KBM-7 (cell line): ENCODE measurements around the gene NFATC2IP.
A peak's percentile ranks its signal among the peaks of the same experiment; 100 is the strongest.
"Not testable (repeated sequence)": the region's sequence is repeated elsewhere in the genome, so short reads cannot be mapped to it uniquely, and the experiment has no call there.

Experiments
- DNase-seq: peaks from one replicate; pipeline ENCODE4 v3.0.0-alpha.2; 2015
- in situ Hi-C: fragments of 300-500 bp; cut with MboI; formaldehyde crosslinking; loops from 2 replicates; pipeline ENCODE4 v1.14.3; 2020; ENCODE audit warnings: low sequenced_read_pairs, low pct_unique_long_range_greater_than_20kb, mixed read lengths

Gene NFATC2IP

DNA sequence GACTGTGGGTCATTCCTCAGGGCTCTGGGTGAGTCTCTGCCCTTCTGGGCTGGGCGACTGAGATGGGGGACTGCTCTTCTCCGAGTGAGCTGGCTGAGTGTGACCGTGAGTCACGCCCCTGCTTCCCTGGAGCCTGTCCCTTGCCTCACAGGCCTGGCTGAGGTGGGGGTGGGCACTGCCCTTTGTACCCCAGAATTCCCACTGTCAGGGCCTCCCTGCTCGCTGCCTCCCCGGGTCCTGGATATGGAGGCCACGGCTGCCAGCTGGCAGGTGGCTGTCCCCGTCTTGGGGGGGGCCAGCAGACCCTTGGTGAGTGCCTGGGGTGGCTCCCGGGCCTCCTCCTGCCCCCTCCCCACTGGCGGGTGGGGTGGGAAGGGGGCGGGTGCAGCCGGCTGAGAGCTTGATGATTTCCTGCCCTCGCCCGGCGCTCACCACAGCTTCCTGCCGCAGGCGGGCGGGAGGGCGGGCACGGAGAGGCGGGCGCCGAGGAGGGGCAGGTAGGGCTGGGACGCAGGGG is 33.9 kb downstream of the NFATC2IP start, which contains the start of gene LAT:
LAT (plus strand) TSS at position 434 of the 517 bp plus-strand sequence. CDS start 366 bp downstream, outside the sequence.
- in situ Hi-C loops: no loop called here
- peak; percentile 72 for DNase-seq

DNA sequence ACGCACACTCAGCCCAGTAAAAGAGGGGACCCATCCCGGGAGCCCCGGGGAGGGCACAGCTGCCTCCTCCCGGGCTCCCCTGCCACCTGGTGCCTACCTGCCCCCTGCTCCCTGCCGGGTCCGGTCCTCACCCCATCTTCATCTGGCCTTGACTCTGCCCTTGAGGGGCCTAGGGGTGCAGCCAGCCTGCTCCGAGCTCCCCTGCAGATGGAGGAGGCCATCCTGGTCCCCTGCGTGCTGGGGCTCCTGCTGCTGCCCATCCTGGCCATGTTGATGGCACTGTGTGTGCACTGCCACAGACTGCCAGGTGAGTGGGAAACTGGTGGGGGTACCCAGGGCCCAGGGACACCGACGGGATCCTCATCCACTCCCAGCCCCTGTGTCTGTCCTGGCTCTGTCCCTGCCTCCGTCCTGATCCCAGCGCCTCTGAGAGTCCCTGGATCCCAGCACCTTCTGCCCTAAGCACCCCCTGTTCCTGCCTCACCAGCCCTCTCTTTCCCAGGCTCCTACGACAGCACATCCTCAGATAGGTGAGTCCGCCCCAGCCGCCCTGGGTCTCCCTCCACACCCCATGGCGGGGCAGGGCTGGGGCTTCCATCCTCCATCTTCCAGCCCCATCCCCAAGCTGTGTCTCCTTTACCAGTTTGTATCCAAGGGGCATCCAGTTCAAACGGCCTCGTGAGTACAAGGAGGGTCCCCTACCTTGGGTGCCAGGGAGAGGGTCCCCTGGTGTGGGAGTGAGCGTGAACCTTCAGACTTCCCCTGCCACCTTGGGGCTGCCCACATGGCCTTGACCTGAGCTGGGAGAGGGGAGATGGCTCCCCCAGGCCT is 34.7 kb downstream of the NFATC2IP start:
- in situ Hi-C loops: no loop called here
- DNase-seq: no peak

DNA sequence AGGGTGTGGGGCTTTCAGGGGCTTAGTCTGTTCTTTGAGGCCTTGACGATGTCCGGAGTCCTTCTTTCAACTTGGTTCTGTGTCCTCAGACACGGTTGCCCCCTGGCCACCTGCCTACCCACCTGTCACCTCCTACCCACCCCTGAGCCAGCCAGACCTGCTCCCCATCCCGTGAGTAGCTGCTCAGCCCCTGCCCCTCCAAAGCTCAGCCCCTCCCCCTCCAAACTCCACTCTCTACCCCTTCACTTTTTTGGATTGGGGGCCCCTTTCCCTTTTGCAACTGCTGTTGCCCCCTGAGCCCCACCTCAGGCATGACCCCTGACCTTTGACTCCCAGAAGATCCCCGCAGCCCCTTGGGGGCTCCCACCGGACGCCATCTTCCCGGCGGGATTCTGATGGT is 35.3 kb downstream of the NFATC2IP start:
- no peak for DNase-seq
- in situ Hi-C loops: no loop called here

DNA sequence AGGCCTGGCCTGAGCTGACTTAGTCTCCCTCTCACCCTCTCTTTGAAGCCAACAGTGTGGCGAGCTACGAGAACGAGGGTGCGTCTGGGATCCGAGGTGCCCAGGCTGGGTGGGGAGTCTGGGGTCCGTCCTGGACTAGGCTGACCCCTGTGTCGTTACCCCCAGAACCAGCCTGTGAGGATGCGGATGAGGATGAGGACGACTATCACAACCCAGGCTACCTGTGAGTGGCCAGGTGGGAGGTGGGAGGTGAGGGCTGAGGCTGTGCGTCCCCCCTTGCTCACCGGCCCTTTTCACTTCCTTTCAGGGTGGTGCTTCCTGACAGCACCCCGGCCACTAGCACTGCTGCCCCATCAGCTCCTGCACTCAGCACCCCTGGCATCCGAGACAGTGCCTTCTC is 35.8 kb downstream of the NFATC2IP start:
- in situ Hi-C loops: no loop called here
- no peak for DNase-seq

DNA sequence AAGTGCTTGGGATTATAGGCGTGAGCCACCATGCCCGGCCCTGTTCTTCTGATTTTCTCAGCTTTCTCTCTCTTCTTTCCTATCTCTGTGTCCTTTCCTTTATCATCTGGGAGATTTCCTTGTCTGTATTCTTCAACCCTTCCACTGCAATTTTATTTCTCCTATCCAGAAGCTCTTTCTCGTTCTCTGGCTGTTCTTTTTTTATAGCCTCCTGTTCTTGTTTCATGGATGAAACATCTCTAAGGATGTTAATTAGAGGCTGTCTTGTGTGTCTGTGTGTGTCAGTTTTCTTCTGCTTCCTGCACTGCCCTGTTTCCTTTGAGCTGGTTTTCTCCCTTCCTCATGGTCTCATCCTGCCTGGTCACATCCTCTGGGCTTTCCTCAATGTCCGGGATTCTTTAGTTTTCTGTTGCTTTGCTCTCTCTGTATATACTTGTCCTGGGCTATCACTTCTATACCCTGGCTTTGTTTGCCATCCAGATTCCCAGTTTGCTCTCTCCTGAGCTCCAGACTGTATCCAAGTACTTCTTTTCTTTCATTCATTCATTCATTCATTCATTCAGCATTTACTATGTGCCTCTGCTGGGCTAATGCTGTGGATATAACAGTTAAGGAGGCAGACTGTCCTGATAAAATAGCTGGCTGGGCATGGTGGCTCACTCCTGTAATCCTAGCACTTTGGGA is 36.6 kb downstream of the NFATC2IP start:
- in situ Hi-C loops: no loop called here
- DNase-seq: no peak

DNA sequence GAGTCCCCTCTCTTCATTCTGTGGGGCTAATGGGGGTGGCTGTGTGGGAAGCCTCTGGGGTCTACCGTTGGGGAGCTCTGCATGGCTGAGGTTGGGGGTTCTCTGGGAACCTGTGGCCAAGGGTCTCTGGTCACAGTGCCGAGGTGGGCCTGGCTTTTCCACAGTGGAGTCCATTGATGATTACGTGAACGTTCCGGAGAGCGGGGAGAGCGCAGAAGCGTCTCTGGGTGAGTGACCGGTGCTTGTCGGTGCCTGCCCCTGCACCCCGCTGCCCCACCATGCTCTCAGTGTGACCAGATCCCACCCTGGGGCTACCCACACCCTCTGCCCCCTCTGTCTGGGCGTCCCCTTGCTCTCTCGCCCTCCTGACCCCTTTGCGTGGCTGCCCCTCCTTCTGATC is 38.6 kb downstream of the NFATC2IP start:
- no peak for DNase-seq
- in situ Hi-C loops: no loop called here

DNA sequence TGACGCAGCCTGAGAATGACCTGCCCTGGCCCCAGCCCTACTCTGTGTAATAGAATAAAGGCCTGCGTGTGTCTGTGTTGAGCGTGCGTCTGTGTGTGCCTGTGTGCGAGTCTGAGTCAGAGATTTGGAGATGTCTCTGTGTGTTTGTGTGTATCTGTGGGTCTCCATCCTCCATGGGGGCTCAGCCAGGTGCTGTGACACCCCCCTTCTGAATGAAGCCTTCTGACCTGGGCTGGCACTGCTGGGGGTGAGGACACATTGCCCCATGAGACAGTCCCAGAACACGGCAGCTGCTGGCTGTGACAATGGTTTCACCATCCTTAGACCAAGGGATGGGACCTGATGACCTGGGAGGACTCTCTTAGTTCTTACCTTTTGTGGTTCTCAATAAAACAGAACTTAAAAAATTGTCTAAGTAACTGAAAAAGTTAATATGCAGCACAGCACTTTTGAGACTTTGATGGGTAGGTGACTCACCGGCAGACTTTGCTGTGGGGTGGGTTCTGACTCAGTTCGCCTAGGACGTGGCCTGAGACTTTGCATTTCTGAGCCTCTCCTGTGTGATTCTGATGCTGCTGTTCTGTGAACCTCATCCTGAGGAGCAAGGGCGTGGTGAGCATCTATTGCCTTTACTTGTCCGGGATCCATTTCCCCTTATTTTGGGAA is 39.8 kb downstream of the NFATC2IP start:
- no peak for DNase-seq
- in situ Hi-C loops: no loop called here

DNA sequence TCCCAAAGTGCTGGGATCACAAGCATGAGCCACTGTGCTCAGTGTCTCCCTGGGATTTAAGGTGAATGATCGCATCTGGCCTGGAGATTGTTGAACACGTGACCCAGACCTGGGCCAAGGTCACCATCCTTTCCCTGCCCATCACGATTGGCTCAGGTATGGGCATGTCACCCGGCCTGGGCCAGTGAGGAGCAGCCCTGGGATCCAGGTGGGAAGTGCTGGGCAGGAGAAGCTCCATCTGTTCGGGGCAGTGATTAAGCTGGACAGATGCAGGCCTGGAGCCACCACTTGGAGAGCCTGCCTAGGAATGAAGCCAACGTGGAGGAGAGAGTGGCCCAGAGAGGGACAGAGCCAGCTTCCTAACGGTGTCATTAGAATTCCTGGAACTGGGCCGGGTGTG is 41.0 kb downstream of the NFATC2IP start:
- in situ Hi-C loops: no loop called here
- no peak for DNase-seq

DNA sequence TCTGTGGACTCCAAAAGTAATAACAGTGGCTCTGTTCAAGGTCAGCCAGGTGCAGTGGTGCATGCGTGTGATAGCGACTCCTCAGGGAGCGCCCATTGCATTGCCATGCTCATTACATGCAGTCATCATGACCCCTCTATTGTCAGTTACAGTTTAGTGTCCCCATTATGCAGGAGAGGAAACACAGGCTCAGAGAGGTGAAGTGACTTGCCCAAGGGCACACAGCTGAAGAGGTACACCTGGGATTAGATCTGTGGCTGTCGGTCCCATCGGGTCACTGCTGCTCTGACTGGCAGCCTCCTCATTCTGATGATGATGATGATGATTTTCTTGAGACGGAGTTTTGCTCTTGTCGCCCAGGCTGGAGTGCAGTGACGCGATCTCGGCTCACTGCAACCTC is 41.8 kb downstream of the NFATC2IP start:
- DNase-seq: no peak

DNA sequence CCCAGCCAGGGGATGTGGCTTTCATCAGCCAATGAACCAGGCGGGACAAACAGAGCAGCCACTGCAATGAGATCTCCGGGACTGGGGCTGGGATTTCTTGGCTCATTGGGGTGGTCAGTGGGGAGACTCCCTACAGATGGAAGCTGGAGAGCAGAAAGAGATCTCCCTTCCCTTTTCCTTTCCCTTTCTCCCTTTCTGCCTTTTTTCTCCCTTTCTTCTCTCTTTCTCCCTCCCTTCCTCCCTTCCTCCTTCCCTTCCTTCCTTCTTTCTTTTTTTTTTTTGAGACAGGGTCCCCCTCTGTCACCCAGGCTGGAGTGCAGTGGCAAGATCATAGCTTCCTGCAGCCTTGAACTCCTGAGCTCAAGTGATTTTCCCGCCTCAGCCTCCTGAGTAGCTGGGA is 48.1 kb downstream of the NFATC2IP start:
- in situ Hi-C loops: no loop called here

More for the DNA sequence above, 41.8 kb downstream of the NFATC2IP start:
- in situ Hi-C loops: no loop called here

DNA sequence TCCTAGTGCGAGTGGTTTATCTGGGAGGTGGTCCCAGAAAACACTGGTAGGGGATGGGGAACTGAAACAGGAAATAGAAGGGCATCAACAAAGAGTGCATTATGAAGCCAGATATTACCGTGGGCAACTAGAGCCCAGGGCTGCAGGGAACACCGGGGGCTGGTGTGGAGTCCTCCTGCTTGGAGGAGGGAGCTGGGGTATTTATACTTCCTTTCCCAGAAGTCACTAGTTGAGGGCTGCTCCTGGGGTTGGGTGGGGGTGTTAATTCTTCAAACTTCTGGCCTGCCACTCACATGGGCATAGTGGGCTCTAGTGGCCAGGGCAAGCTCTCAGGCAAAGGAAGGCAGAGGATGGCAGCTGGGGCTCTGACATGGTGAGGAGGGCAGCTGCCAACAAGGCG is 48.8 kb downstream of the NFATC2IP start:
- no peak for DNase-seq
- in situ Hi-C loops: no loop called here

More for the DNA sequence above, 48.1 kb downstream of the NFATC2IP start:
- DNase-seq: no peak

DNA sequence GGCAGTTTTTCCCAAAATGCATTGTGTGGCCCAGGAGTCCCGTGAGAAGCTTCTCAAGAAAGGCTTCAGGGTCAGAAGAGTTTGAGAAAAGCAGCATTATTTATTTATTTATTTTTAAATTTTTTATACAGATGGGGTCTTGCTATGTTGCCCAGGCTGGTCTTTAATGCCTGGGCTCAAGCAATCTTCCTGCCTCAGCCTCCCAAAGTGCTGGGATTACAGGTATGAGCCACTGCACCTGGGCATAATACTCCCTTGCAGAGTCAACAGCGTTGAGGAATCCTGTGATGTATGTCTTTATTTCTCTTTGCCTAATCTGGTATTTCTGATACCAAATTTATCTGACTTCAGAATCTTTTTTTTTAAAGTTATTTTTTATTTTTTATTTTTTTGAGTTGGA is 49.3 kb downstream of the NFATC2IP start:
- in situ Hi-C loops: no loop called here
- no peak for DNase-seq

DNA sequence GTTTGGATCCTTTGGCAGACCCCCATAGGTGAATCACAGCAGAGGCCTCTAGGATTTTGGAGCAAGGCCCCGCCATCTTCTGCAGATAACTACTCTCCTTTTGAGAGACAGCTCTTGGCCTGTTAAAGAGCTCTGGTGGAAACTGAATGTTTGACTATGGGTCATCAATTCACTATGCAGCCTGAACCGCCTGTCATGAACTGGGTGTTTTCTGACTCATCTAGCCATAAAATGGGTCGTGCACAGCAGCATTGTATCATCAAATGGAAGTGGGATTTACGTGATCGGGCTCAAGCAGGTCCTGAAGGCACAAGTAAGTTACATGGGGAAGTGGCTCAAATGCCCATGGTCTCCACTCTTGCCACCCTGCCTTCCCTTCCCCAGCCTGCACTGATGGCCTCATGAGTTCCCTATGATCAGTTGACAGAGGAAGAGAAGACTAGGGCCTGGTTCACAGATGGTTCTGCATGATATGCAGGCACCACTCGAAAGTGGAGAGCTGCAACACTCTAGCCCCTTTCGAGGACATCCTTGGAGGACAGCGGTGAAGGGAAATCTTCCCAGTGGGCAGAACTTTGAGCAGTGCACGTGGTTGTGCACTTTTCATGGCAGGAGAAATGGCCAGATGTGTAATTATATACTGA is 53.9 kb downstream of the NFATC2IP start:
- in situ Hi-C loops, DNase-seq: not testable (repeated sequence)

DNA sequence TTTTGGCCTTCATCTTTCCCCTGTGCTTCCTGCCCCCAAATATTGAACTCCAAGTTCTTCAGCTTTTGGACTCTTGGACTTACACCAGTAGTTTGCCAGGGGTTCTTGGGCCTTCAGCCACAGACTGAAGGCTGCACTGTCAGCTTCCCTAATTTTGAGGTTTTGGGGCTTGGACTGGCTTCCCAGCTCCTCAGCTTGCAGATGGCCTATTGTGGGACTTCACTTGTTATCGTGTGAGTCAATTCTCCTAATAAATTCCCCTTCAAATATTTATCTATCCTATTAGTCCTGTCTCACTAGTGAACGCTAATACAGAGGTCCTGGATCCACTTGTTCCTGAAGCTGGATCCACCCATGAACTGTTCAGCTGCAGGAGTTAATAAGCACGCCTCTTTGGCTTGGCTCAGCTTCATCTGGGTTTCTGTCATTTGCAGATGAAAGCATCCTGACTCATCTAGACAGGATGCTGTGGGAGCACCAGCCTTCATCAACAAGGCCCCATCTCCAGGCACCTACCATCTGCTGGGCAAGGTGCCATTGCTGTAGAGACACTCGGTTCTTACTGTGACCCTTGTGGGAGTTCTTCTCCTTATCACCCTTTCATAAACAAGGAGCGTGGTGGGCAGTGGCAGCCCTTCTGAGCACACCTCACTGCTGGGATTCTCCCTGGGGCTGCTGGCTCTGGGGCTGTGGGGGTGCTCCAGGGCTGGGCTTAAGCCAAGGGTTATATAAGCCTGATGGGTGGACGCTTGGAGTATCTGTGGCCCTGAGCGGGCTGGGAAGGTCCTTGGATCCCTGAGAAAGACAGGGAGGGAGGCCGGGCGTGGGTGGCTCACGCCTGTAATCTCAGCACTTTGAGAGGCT is 57.2 kb downstream of the NFATC2IP start:
- peak; percentile 54 for DNase-seq
- in situ Hi-C loops: no loop called here

DNA sequence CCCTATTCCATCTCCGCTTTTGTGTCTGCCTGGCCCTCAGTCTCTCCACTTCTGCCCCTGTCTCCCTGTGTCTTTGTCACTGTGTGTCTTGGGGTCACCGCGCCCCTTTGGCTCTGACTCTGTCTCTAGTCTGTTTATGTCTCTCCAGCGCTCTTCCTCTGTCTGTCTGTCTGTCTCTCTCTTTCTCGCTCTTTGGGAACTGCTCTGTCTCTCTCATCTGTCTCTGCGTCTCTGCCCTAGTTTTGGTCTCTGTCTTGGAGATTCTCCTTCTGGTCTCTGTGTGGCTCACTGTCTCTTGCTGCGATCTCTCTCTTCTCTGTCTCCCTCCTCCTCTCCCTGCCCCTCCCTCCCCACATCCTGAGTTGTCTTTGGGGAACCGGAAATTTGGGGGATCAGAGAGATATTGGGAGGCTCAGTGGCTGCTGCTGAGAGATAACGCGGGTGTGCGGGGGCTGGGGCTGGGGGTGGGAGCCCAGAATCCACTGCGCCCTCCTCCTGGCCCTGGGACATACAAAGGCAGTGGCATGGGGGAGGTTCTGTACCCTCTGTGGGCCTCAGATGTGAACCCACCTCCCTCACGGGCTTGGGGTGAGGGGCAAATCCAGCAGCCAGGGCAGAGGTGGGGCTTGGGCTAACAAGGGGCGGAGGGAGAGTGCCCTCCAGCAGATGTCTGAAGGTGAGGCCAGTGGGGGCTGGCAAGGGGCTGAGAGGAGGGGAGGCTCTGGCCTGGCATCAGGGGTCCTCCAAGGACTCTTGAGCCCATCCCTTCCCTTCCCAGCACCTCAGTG is 58.5 kb downstream of the NFATC2IP start:
- peak; percentile 80 for DNase-seq
- in situ Hi-C loops: no loop called here

DNA sequence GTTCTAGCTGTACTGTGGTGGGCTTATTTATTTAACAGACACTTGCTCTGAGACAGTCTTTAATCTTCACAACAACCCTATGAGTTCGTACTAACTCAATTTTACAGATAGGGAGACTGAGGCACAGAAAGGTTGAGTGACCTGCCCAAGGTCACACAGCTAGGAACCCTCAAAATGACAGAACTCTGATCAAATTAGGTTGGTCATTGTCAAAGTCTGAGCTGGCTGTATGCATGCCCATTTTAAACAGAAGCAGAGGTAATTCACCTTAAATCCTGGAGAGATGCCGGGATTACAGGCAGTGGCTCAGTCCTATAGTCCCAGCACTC is 59.1 kb downstream of the NFATC2IP start:
- in situ Hi-C loops: no loop called here

DNA sequence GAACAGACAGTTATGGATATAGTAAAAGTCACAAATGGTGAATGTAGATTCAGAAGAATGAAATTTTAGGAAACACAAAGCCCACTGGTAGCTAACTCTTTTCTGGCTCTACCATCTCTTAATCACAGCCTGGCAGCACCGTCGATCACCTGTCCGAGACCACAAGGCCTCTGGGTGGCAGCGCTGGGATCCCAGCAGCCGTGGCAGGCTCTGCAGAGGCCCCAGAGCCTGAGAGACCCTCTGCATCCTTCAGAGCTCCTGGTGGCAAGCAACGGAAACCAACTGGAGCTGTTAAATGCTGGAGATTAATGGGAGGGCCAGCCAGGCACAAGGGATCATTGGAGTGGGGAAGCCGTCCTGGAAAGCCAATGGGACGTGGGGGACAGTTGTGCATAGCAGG is 60.4 kb downstream of the NFATC2IP start:
- DNase-seq: peak; percentile 43
- in situ Hi-C loops: no loop called here

More for the DNA sequence above, 59.1 kb downstream of the NFATC2IP start:
- DNase-seq: no peak

DNA sequence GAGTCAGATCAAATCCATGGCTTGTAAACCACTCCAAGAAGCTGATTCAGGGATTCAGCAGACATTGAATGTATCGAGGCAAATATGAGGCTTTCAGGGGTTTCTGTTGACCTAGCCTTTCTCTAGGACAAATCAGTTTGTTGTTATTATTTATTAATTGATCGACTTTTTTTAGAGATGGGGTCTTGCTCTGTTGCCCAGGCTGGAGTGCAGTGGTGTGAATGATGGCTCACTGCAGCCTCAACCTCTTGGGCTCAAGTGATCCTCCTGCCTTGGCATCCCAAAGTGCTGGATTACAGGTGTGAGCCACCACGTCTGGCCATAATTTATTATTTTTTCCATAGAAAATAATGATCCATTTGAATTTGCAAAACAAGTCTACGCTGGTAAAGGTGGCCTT is 61.1 kb downstream of the NFATC2IP start:
- in situ Hi-C loops: no loop called here
- DNase-seq: no peak
